ENCODE measurements around the gene GRID1.
"Not testable (repeated sequence)": the region's sequence is repeated elsewhere in the genome, so short reads cannot be mapped to it uniquely, and the experiment has no call there.

Gene GRID1

GRCh38 chr10:86037096-86037495 is 329.5 kb downstream of the GRID1 start:
- DNase-seq (ENCODE audit: low spot score) = no peak

- no peak for DNase-seq (ENCODE audit: low spot score)
Measured at GRCh38 chr10:86036544-86036831, 330.1 kb downstream of the GRID1 start.

- no peak for DNase-seq (ENCODE audit: low spot score)
Measured at GRCh38 chr10:86035791-86036543, 330.6 kb downstream of the GRID1 start.

- DNase-seq (ENCODE audit: low spot score) = no peak
Measured at GRCh38 chr10:86034710-86035109, 331.9 kb downstream of the GRID1 start.

GRCh38 chr10:86033581-86033980 is 333.0 kb downstream of the GRID1 start:
- DNase-seq (ENCODE audit: low spot score) = no peak

- DNase-seq (ENCODE audit: low spot score) = not testable (repeated sequence)
Measured at GRCh38 chr10:86032087-86032486, 334.5 kb downstream of the GRID1 start.

GRCh38 chr10:86030312-86030711 is 336.3 kb downstream of the GRID1 start:
- no peak for DNase-seq (ENCODE audit: low spot score)

GRCh38 chr10:86027346-86027745 is 339.2 kb downstream of the GRID1 start:
- DNase-seq (ENCODE audit: low spot score) = no peak

- DNase-seq (ENCODE audit: low spot score) = no peak
Measured at GRCh38 chr10:86025509-86025908, 341.1 kb downstream of the GRID1 start.

GRCh38 chr10:86024281-86025041 is 342.1 kb downstream of the GRID1 start:
- no peak for DNase-seq (ENCODE audit: low spot score)

- DNase-seq (ENCODE audit: low spot score) = no peak
Measured at GRCh38 chr10:86023931-86024280, 342.7 kb downstream of the GRID1 start.

- DNase-seq (ENCODE audit: low spot score) = no peak
Measured at GRCh38 chr10:86023336-86023735, 343.3 kb downstream of the GRID1 start.

- no peak for DNase-seq (ENCODE audit: low spot score)
Measured at GRCh38 chr10:86022906-86023305, 343.7 kb downstream of the GRID1 start.

GRCh38 chr10:86020134-86020533 is 346.5 kb downstream of the GRID1 start:
- no peak for DNase-seq (ENCODE audit: low spot score)

GRCh38 chr10:86019141-86019540 is 347.5 kb downstream of the GRID1 start:
- DNase-seq (ENCODE audit: low spot score) = no peak

GRCh38 chr10:86018735-86019058 is 347.9 kb downstream of the GRID1 start:
- no peak for DNase-seq (ENCODE audit: low spot score)

GRCh38 chr10:86017841-86018734 is 348.5 kb downstream of the GRID1 start:
- DNase-seq (ENCODE audit: low spot score) = no peak

- DNase-seq (ENCODE audit: low spot score) = no peak
Measured at GRCh38 chr10:86013568-86013967, 353.0 kb downstream of the GRID1 start.

GRCh38 chr10:86007171-86007570 is 359.4 kb downstream of the GRID1 start:
- no peak for DNase-seq (ENCODE audit: low spot score)

- DNase-seq (ENCODE audit: low spot score) = no peak
Measured at GRCh38 chr10:86004337-86004736, 362.3 kb downstream of the GRID1 start.

- DNase-seq (ENCODE audit: low spot score) = no peak
Measured at GRCh38 chr10:86003201-86003621, 363.4 kb downstream of the GRID1 start.

GRCh38 chr10:86001521-86001920 is 365.1 kb downstream of the GRID1 start:
- DNase-seq (ENCODE audit: low spot score) = no peak

- DNase-seq (ENCODE audit: low spot score) = no peak
Measured at GRCh38 chr10:85997544-85997943, 369.1 kb downstream of the GRID1 start.

All from AG08396 (cell line).